Keratinocyte (primary cell): ENCODE measurements around the gene BNC2.

Experiments used
- EZH2 ChIP-seq: IDR thresholded peaks from one replicate; pipeline ENCODE4 v1.6.1; 2012; ENCODE audit warnings: inconsistent platforms, mild to moderate bottlenecking, low read length, moderate library complexity
- TF ChIP-seq, protein P1 (sequence below), 3 experiments: IDR thresholded peaks in 1 of 3; conservative IDR thresholded peaks in 1 of 3; optimal IDR thresholded peaks in 1 of 3; 2 replicates in 2 of 3; 3 replicates in 1 of 3; pipeline versions ENCODE3 to v1.5.1; 2011; ENCODE audit warnings: low read length in 3 of 3, mild to moderate bottlenecking in 3 of 3, moderate library complexity in 2 of 3, control low read depth in 1 of 3, inconsistent platforms in 1 of 3; ENCODE audit not compliant: insufficient read depth in 2 of 3; ENCODE audit errors: extremely low read depth in 1 of 3

DNA sequence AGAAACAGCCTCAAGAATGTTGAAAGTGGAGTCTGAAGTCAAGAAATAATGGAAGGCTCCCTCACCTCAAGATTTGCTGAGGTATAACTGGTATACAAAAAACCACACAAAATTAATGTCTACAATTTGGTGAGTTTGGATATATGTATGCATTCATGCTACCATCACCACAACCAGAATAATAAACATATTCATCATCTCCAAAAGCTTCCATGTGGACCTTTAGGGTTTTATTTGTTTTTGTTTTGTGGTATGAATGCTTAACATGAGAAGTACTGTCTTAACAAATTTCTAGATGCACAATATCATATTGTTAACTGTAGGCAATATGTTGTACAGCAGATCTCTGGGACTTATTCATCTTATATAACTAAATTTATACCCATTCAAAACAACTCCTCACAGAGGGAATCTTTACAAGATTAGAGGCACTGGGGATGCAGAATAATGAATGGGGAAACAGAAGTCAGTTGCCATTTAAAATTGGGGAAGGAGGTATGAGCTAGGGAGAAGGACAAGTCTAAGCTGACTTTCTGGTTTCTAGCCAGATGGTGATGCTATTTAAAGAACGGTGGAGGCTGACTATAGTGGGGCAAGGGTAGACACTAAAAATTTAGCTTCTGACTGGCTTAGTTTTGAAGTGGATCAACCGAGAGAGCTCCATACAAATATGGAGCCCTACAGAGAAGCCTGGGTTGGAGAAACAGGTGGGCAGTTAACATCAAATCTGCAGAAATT lies 213.9 kb downstream of the BNC2 start:
- TF ChIP-seq, protein P1, sequence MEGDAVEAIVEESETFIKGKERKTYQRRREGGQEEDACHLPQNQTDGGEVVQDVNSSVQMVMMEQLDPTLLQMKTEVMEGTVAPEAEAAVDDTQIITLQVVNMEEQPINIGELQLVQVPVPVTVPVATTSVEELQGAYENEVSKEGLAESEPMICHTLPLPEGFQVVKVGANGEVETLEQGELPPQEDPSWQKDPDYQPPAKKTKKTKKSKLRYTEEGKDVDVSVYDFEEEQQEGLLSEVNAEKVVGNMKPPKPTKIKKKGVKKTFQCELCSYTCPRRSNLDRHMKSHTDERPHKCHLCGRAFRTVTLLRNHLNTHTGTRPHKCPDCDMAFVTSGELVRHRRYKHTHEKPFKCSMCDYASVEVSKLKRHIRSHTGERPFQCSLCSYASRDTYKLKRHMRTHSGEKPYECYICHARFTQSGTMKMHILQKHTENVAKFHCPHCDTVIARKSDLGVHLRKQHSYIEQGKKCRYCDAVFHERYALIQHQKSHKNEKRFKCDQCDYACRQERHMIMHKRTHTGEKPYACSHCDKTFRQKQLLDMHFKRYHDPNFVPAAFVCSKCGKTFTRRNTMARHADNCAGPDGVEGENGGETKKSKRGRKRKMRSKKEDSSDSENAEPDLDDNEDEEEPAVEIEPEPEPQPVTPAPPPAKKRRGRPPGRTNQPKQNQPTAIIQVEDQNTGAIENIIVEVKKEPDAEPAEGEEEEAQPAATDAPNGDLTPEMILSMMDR (optimal IDR thresholded peaks at IDR 0.05 in 1 of 3, IDR thresholded peaks at IDR 0.05 in 1 of 3, conservative IDR thresholded peaks at IDR 0.05 in 1 of 3; ENCODE audit: extremely low read depth in 1 of 3, insufficient read depth in 2 of 3, low read length in 3 of 3): no peak
- TF ChIP-seq EZH2: no peak
